Calu3 (cell line): Measurements from ENCODE around the gene HMGCS1. TPM values are rescaled to one million over a fixed set of nuclear protein-coding genes. Genes with fewer than 3 reads are reported as not detected.

Experiments
- BruUV-seq: library from RNA; stranded (reverse); fragments of 400-500 nt; replicated peaks from 2 replicates; lab custom pipeline; 2021; lab: Mats Ljungman, UMichigan
- CTCF ChIA-PET: fragments of 300-600 bp; sonication (Branson Sonifier 250); formaldehyde crosslinking; loops from one replicate; lab custom pipeline; 2022; ENCODE audit warnings: antibody characterized with exemption; lab: Charles Lee
- DNase-seq: peaks from one replicate; pipeline ENCODE4 v3.0.0; 2022
- H3K27ac Mint-ChIP-seq: one replicate; pipeline ENCODE4 v1.8.0; 2022; ENCODE audit warnings: mixed read lengths; ENCODE audit not compliant: unreplicated experiment
- H3K27me3 Mint-ChIP-seq: one replicate; pipeline ENCODE4 v1.8.0; 2022; ENCODE audit warnings: mixed read lengths; ENCODE audit not compliant: unreplicated experiment
- H3K36me3 Mint-ChIP-seq: one replicate; pipeline ENCODE4 v1.8.0; 2022; ENCODE audit warnings: mild to moderate bottlenecking, moderate library complexity, mixed read lengths; ENCODE audit not compliant: insufficient read depth, unreplicated experiment
- H3K4me1 Mint-ChIP-seq: one replicate; pipeline ENCODE4 v1.8.0; 2022; ENCODE audit warnings: mild to moderate bottlenecking, low read depth, mixed read lengths; ENCODE audit not compliant: unreplicated experiment
- H3K4me3 Mint-ChIP-seq: one replicate; pipeline ENCODE4 v1.8.0; 2022; ENCODE audit warnings: mild to moderate bottlenecking, low read depth, moderate library complexity, mixed read lengths; ENCODE audit not compliant: unreplicated experiment
- H3K9me3 Mint-ChIP-seq: one replicate; pipeline ENCODE4 v1.8.0; 2022; ENCODE audit warnings: low read depth, mixed read lengths; ENCODE audit not compliant: unreplicated experiment
- intact Hi-C: fragments of 100-400 bp; cut with micrococcal nuclease; formaldehyde crosslinking; loops from one replicate; pipeline ENCODE4 v1.10.0; 2022; ENCODE audit not compliant: unreplicated experiment
- total RNA-seq: library from RNA; stranded (reverse); gene quantifications from 2 replicates; pipeline ENCODE4 v1.2.3, GENCODE V29; 2022
- TF ChIP-seq, protein P1 (sequence below): fragments of 200-600 bp; IDR thresholded peaks from one replicate; pipeline ENCODE4 v1.8.0; 2022; ENCODE audit warnings: antibody characterized with exemption; ENCODE audit not compliant: unreplicated experiment

The HMGCS1 gene
- total RNA-seq, 1 experiment from 2014 or later, result 249 TPM

DNA sequence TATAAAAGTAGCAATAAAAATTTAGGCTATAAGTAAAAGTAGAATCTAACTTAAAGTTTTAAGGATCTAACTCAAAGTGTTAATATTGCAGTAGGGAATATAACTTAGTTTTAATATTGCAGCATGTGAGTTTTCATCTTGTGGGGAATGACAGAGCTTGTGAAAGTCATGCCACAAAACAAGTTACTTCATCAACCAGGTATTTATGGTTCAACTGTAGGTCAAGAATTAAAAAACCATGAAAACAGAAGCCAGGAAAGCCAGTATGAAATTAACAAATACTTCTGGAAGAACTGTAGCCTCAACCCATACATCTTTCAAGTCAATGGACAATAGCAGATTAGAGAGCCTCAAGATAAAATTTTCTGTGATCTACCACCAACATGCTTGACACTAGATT lies 19.0 kb downstream of the HMGCS1 start:
- peaks cover 97% of the 10 kb centered on the region for H3K36me3 Mint-ChIP-seq

DNA sequence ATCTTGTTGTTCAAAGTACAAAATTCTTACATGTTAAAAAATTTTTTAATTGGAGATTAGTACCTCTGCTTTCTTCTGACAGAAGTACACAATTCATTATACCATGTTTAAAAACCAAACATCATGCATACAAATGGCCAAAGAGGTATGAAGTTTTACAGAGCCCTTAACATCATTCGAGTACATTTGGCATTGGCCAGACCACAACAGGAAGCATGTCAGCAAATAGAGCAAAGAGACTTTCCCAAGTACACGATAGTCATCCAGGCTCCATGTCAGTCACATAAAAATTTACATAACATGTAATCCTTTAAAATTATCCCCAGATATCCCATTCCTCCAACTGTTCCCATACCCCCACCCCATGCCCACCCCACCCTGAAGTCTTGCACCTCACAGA lies 22.5 kb downstream of the HMGCS1 start:
- peak overlapping the region; percentile 6 for H3K27ac Mint-ChIP-seq
- DNase-seq, result no peak
- peaks cover 28% of the 10 kb centered on the region for H3K4me1 Mint-ChIP-seq
- H3K27me3 Mint-ChIP-seq, result no peaks in the 10 kb centered on the region
- no peak overlapping the region for H3K4me3 Mint-ChIP-seq
- TF ChIP-seq, protein P1, sequence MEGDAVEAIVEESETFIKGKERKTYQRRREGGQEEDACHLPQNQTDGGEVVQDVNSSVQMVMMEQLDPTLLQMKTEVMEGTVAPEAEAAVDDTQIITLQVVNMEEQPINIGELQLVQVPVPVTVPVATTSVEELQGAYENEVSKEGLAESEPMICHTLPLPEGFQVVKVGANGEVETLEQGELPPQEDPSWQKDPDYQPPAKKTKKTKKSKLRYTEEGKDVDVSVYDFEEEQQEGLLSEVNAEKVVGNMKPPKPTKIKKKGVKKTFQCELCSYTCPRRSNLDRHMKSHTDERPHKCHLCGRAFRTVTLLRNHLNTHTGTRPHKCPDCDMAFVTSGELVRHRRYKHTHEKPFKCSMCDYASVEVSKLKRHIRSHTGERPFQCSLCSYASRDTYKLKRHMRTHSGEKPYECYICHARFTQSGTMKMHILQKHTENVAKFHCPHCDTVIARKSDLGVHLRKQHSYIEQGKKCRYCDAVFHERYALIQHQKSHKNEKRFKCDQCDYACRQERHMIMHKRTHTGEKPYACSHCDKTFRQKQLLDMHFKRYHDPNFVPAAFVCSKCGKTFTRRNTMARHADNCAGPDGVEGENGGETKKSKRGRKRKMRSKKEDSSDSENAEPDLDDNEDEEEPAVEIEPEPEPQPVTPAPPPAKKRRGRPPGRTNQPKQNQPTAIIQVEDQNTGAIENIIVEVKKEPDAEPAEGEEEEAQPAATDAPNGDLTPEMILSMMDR, result no peak
- no TSS peak for BruUV-seq
- intact Hi-C loops, result loop anchor here (5.0 kb wide), 1 partner anchor 192 kb away; the partner anchor contains the start of gene TMEM267
- peaks cover 96% of the 10 kb centered on the region for H3K36me3 Mint-ChIP-seq
- no peaks in the 10 kb centered on the region for H3K9me3 Mint-ChIP-seq
- CTCF ChIA-PET, result interaction anchor here (0.6 kb wide), 1 partner anchor 65 kb away, joined by 3 read pairs; no protein-coding TSS in a partner anchor

More for the DNA sequence above, 19.0 kb downstream of the HMGCS1 start:
- DNase-seq, result no peak
- Mint-ChIP-seq H3K27me3 (no peaks in the 10 kb centered on the region), H3K4me3 (no peak overlapping the region), H3K4me1 (peaks cover 28% of the 10 kb centered on the region), H3K9me3 (no peaks in the 10 kb centered on the region), H3K27ac (no peak overlapping the region)
- TF ChIP-seq, protein P1, result no peak
- CTCF ChIA-PET, result interaction anchor here (0.5 to 1.0 kb wide), 3 partner anchors 8 to 63 kb away, joined by 3 to 4 read pairs (median 3); no protein-coding TSS in a partner anchor
- intact Hi-C loops, result loop anchor here (2.0 to 5.0 kb wide), 2 partner anchors 15 to 188 kb away; partner anchors contain the start of gene TMEM267
- no TSS peak for BruUV-seq

DNA sequence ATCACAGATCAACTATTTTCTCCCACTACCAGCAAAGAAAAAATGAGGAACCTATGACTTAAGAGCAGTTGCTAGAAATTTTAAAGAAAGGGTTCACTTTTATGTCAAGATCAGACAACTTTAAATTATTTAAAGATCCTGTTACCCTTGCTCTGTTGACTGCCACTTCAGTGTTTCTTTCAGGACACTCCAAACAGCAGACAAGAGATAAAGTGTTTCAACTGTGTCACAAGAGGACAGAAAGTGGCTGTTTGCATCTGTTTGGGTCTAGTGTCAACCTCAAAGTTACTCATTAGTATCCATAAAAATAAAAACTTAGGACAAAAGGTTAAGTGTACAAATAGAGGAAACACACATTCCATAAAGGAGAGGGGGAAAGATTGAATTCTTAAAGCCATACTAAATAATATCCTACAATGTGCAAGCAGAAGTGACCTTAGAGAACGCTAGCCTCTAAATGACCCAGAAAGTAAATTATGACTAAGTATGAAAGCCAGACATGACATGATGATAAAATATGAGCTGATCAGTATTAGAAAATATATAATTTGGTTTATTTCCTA lies 24.9 kb downstream of the HMGCS1 start:
- Mint-ChIP-seq H3K4me1 (peaks cover 9% of the 10 kb centered on the region), H3K9me3 (no peaks in the 10 kb centered on the region), H3K27me3 (no peaks in the 10 kb centered on the region), H3K4me3 (no peak overlapping the region), H3K36me3 (peaks cover 96% of the 10 kb centered on the region), H3K27ac (peak overlapping the region; percentile 57)
- intact Hi-C loops, result no loop called here
- no TSS peak for BruUV-seq
- no peak for DNase-seq
- CTCF ChIA-PET, result no interaction called here
- TF ChIP-seq, protein P1, result no peak

DNA sequence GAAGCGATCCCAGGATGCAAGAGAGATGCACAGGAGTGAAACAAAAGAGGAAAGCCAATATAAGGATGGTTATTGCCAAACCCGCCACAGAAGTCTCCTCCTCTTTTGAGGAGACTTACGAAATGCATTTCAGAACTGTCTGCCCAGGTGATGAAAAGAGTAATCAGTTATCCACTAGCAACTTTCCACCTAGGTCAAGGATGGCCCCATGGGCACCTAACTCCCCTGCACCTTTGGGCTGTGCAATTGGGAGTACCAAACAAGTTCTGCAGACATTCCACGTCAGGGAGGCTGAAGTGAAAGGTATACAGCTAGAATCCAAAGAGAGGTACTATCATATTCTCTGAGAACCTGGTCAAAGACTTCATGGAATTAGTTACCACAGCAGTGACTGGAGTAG lies 25.7 kb downstream of the HMGCS1 start:
- BruUV-seq, result no TSS peak
- no peaks in the 10 kb centered on the region for H3K9me3 Mint-ChIP-seq
- CTCF ChIA-PET, result no interaction called here
- H3K4me1 Mint-ChIP-seq, result peaks cover 9% of the 10 kb centered on the region
- no peak overlapping the region for H3K4me3 Mint-ChIP-seq
- TF ChIP-seq, protein P1, result no peak
- no peaks in the 10 kb centered on the region for H3K27me3 Mint-ChIP-seq
- DNase-seq, result no peak
- peak overlapping the region; percentile 83 for H3K27ac Mint-ChIP-seq
- H3K36me3 Mint-ChIP-seq, result peaks cover 94% of the 10 kb centered on the region
- intact Hi-C loops, result no loop called here
